K562 (cell line): ENCODE results near the gene HSDL1. TPM values are rescaled to one million over a fixed set of nuclear protein-coding genes. Genes with fewer than 3 reads are reported as not detected.

ENCODE experiments used
- ATAC-seq: fragments of 200-7000 bp; cut with Tn5 transposase; 3 replicates; pipeline ENCODE4 v1.9.1; 2020; ENCODE audit warnings: moderate library complexity
- BruUV-seq: library from RNA; stranded (reverse); fragments of 400-500 nt; replicated peaks from 2 replicates; lab custom pipeline; 2021; lab: Mats Ljungman, UMichigan
- CTCF ChIA-PET: fragments of 300-600 bp; formaldehyde crosslinking; extraction: SDS; loops from one replicate; lab custom pipeline; 2021; ENCODE audit warnings: low intra/inter-chr PET ratio; lab: Yijun Ruan, JAX
- POLR2A ChIA-PET: fragments of 300-600, 350-650 bp; sonication (Branson Sonifier 250); formaldehyde crosslinking; extraction: SDS; loops from one replicate; lab custom pipeline; 2021; ENCODE audit warnings: antibody characterized with exemption, inconsistent platforms; lab: Yijun Ruan, JAX
- DNase-seq, 4 experiments: peaks; one replicate each; pipeline versions ENCODE4 v3.0.0 to v3.0.0-alpha.2; 2011 to 2018; ENCODE audit warnings: low spot score in 3 of 4, mixed read lengths in 3 of 4; ENCODE audit errors: extremely low read depth in 1 of 4
- FAIRE-seq: peaks from 2 replicates; lab custom pipeline; 2011; peaks lifted over from hg19 to GRCh38; lab: Jason Lieb, UNC
- H2AFZ ChIP-seq: 2 replicates; pipeline ENCODE4 v1.6.0; 2011; ENCODE audit warnings: low read depth, low read length, control low read depth, inconsistent platforms
- H3K27ac ChIP-seq: fragments of 200-600 bp; 3 replicates; pipeline ENCODE4 v1.8.0; 2011; ENCODE audit warnings: low read depth, mild to moderate bottlenecking, control low read depth, inconsistent platforms, low read length, moderate library complexity, mixed read lengths; ENCODE audit errors: extremely low read depth
- H3K27me3 ChIP-seq, 2 experiments: fragments of 300-600 bp in 1 of 2; 2 replicates in 1 of 2; 3 replicates in 1 of 2; pipeline versions ENCODE4 v1.6.0 to v1.8.0; 2011; ENCODE audit warnings: inconsistent platforms in 2 of 2, low read length in 2 of 2, mild to moderate bottlenecking in 1 of 2, mixed read lengths in 1 of 2, moderate library complexity in 1 of 2; ENCODE audit not compliant: control insufficient read depth in 2 of 2, insufficient read depth in 2 of 2
- H3K36me3 ChIP-seq: fragments of 300-600 bp; 3 replicates; pipeline ENCODE4 v1.8.0; 2011; ENCODE audit warnings: mild to moderate bottlenecking, low read length, inconsistent platforms; ENCODE audit not compliant: control insufficient read depth, insufficient read depth
- H3K4me1 ChIP-seq, 2 experiments: fragments of 200-600 bp in 1 of 2; replicated peaks in 1 of 2; 2 replicates in 1 of 2; 3 replicates in 1 of 2; pipeline versions ENCODE4 v1.5.1 to v1.8.0; 2011; ENCODE audit warnings: inconsistent platforms in 2 of 2, low read length in 2 of 2, mild to moderate bottlenecking in 1 of 2, mixed read lengths in 1 of 2, moderate library complexity in 1 of 2; ENCODE audit not compliant: control insufficient read depth in 2 of 2, insufficient read depth in 2 of 2
- H3K4me2 ChIP-seq: 2 replicates; pipeline ENCODE4 v1.6.1; 2011; ENCODE audit warnings: low read length, control low read depth, inconsistent platforms, mixed read lengths; ENCODE audit not compliant: insufficient read depth
- H3K4me3 ChIP-seq: fragments of 200-600 bp; sonication (generic), shearing (Covaris generic); 2 replicates; pipeline ENCODE4 v1.5.1; 2016; ENCODE audit warnings: control low read depth, inconsistent platforms
- H3K79me2 ChIP-seq: fragments of 200-600 bp; 3 replicates; pipeline ENCODE4 v1.8.0; 2011; ENCODE audit warnings: low read length, inconsistent platforms; ENCODE audit not compliant: control insufficient read depth, insufficient read depth
- H3K9ac ChIP-seq, 2 experiments: 2 replicates each; pipeline versions ENCODE4 v1.6.0 to v1.6.1; 2011; ENCODE audit warnings: low read depth in 2 of 2, low read length in 2 of 2, control low read depth in 1 of 2, inconsistent platforms in 1 of 2, mild to moderate bottlenecking in 1 of 2, mixed read lengths in 1 of 2; ENCODE audit not compliant: insufficient read depth in 1 of 2
- H3K9me1 ChIP-seq: one replicate; pipeline ENCODE4 v1.6.0; 2011; ENCODE audit warnings: inconsistent platforms, mild to moderate bottlenecking, low read length, moderate library complexity; ENCODE audit not compliant: control insufficient read depth, insufficient read depth
- H3K9me3 ChIP-seq: replicated peaks from 2 replicates; pipeline ENCODE4 v1.5.1; 2011; ENCODE audit warnings: low read depth, low read length, inconsistent platforms; ENCODE audit not compliant: control insufficient read depth, insufficient read depth
- H4K20me1 ChIP-seq: replicated peaks from 2 replicates; pipeline ENCODE4 v1.6.1; 2011; ENCODE audit warnings: low read length, inconsistent platforms, mixed read lengths; ENCODE audit not compliant: control insufficient read depth, insufficient read depth
- CAMTA2 ChIP-seq: fragments of 250-450 bp; sonication (Bioruptor Pico); conservative IDR thresholded peaks from 2 replicates; pipeline ENCODE4 v1.5.1; 2022
- ELF4 ChIP-seq: fragments of 450-650 bp; formaldehyde crosslinking; IDR thresholded peaks from 2 replicates; pipeline ENCODE4 v1.4.0; 2022; ENCODE audit warnings: missing genetic modification characterization
- NR4A1 ChIP-seq, 2 experiments: fragments of 250-450 bp in 1 of 2; fragments of 450-650 bp in 1 of 2; sonication (Bioruptor Pico) in 1 of 2; IDR thresholded peaks; 2 replicates each; pipeline versions ENCODE4 v1.4.0 to v1.6.1; 2016 to 2020; ENCODE audit warnings: mild to moderate bottlenecking in 2 of 2, missing compliant biosample characterization in 1 of 2, missing genetic modification characterization in 1 of 2, moderate library complexity in 1 of 2
- RBFOX2 ChIP-seq: fragments of 200-400 bp; formaldehyde crosslinking; IDR thresholded peaks from 2 replicates; pipeline ENCODE4 v1.6.1; 2017; ENCODE audit warnings: low read depth, mild to moderate bottlenecking, low read length, moderate library complexity
- SMAD1 ChIP-seq: fragments of 150-350 bp; IDR thresholded peaks from 2 replicates; pipeline ENCODE4 v1.6.1; 2014; ENCODE audit warnings: low read length, low read depth; ENCODE audit not compliant: partially characterized antibody
- WHSC1 ChIP-seq: IDR thresholded peaks from one replicate; pipeline ENCODE4 v1.6.1; 2012; ENCODE audit warnings: low read length, control low read depth, inconsistent platforms
- ZNF253 ChIP-seq: fragments of 250-450 bp; sonication (Bioruptor Pico); conservative IDR thresholded peaks from 2 replicates; pipeline ENCODE4 v1.6.1; 2021; ENCODE audit warnings: mild to moderate bottlenecking
- WGBS: fragments of 100-300 bp; shearing (Covaris generic); methylation state at CpG from one replicate; pipeline ENCODE4 v1.1.6; 2016; ENCODE audit warnings: low coverage, mixed read lengths; ENCODE audit not compliant: insufficient coverage; ENCODE audit errors: missing lambda C conversion rate; 5-methylcytosine and 5-hydroxymethylcytosine counted together
- in situ Hi-C: fragments of 300-500 bp; cut with MboI; formaldehyde crosslinking; loops from 4 replicates; pipeline ENCODE4 v1.15.0; 2018; ENCODE audit warnings: inconsistent platforms, mixed read lengths
- intact Hi-C: fragments of 100-400 bp; cut with micrococcal nuclease; formaldehyde crosslinking; loops from 2 replicates; pipeline ENCODE4 v1.14.2; 2022
- polyA plus RNA-seq, 8 experiments: library from polyadenylated mRNA; depleted of rRNA in 4 of 8; stranded (reverse) in 5 of 8; unstranded in 3 of 8; fragments of >200 nt; fragmentation: Nextera tagmentation in 2 of 8; fragmentation: Illumina TruSeq in 1 of 8; extraction: Ambion mirVana in 2 of 8; extraction: Trizol in 1 of 8; gene quantifications; 2 replicates each; pipeline versions ENCODE4 v1.2.1 to v1.2.3, GENCODE V29; 2011 to 2014; ENCODE audit warnings: inconsistent platforms in 1 of 8, missing spikeins in 1 of 8
- total RNA-seq, 7 experiments: library from RNA; depleted of rRNA in 6 of 7; stranded (reverse); fragments of >200 nt in 6 of 7; fragmentation: Illumina TruSeq in 2 of 7; extraction: Trizol in 2 of 7; gene quantifications; 2 replicates each; pipeline versions ENCODE4 v1.2.1 to v1.2.3, GENCODE V29; 2011 to 2021; ENCODE audit warnings: low replicate concordance in 1 of 7
- TF ChIP-seq, protein P1 (sequence below): fragments of 250-450 bp; sonication (Bioruptor Pico); IDR thresholded peaks from 2 replicates; pipeline ENCODE4 v1.9.0; 2021; ENCODE audit warnings: mild to moderate bottlenecking, inconsistent platforms

HSDL1 gene
- total and polyA plus RNA-seq, 9 of the 15 experiments (the other 6 are each of a cell fraction or from before 2014, with no cell fraction given), result 14.8 to 41.2 (median 27.7) TPM

- in situ Hi-C loops (no loop called here), intact Hi-C loops (no loop called here)
- Histone ChIP-seq H3K9me3 (no peaks in the 10 kb centered on the region), H3K4me3 (no peak overlapping the region), H3K4me1 (peaks cover 28 to 41% of the 10 kb centered on the region in 2 experiments), H3K9ac (peak overlapping the region; percentile 40 to 90; a peak in 3 of 4 replicates), H2AFZ (no peak overlapping the region; the same call in 1 of the 2 replicates), H3K27me3 (no peaks in the 10 kb centered on the region), H3K36me3 (peaks cover 3% of the 10 kb centered on the region; the same call in 1 of the 3 replicates), H3K79me2 (peaks cover 52% of the 10 kb centered on the region), H3K27ac (peak overlapping the region; percentile 97; the same call in 1 of the 3 replicates), H4K20me1 (no peaks in the 10 kb centered on the region), H3K4me2 (no peak overlapping the region), H3K9me1 (no peaks in the 10 kb centered on the region)
- FAIRE-seq, result no peak
- no peak for ATAC-seq
- BruUV-seq, result no TSS peak
- peak in 1 of 4 experiments; percentile 38 for DNase-seq
- POLR2A ChIA-PET, result interaction anchor here (0.7 to 9.6 kb wide), 5 partner anchors 10 to 30 kb away, joined by 3 to 145 read pairs (median 5); partner anchors contain the start of gene MBTPS1
- CTCF ChIA-PET, result no interaction called here
- WGBS, result 70% methylated on average over 8 of the region's 8 CpGs
- TF ChIP-seq SMAD1, result no peak
- peak; percentile 51 for TF ChIP-seq WHSC1
- no peak for TF ChIP-seq ZNF253 (CRISPR knock-in tag)
- no peak for TF ChIP-seq RBFOX2
- TF ChIP-seq CAMTA2, result 0 out of 2 replicates have a peak, but pooled peaks have one; percentile 67
- 0 out of 2 replicates have a peak, but pooled peaks have one; percentile 29 for TF ChIP-seq ELF4 (CRISPR knock-in tag)
- TF ChIP-seq, protein P1, sequence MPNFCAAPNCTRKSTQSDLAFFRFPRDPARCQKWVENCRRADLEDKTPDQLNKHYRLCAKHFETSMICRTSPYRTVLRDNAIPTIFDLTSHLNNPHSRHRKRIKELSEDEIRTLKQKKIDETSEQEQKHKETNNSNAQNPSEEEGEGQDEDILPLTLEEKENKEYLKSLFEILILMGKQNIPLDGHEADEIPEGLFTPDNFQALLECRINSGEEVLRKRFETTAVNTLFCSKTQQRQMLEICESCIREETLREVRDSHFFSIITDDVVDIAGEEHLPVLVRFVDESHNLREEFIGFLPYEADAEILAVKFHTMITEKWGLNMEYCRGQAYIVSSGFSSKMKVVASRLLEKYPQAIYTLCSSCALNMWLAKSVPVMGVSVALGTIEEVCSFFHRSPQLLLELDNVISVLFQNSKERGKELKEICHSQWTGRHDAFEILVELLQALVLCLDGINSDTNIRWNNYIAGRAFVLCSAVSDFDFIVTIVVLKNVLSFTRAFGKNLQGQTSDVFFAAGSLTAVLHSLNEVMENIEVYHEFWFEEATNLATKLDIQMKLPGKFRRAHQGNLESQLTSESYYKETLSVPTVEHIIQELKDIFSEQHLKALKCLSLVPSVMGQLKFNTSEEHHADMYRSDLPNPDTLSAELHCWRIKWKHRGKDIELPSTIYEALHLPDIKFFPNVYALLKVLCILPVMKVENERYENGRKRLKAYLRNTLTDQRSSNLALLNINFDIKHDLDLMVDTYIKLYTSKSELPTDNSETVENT, result peak; percentile 15; the same call in 1 of the 2 replicates
- 0 out of 2 replicates have a peak, but pooled peaks have one; percentile 81 for TF ChIP-seq NR4A1 (CRISPR knock-in tag; IDR thresholded peaks at IDR 0.05)
- no peak for TF ChIP-seq NR4A1 (tag; IDR thresholded peaks at IDR 0.05)
Measured at GRCh38 chr16:84137287-84137686, 7.7 kb downstream of the HSDL1 start.
